ENCODE results near the gene HLA-DMA. TPM values are rescaled to one million over a fixed set of nuclear protein-coding genes. Genes with fewer than 3 reads are reported as not detected.

HLA-DMA gene
- total and polyA plus RNA-seq, 5 donors: 16.2 to 26.6 (median 17.6) TPM

- ATAC-seq: no peak
- Histone ChIP-seq H3K27me3 (ENCODE audit: control insufficient read depth, insufficient read depth) (no peaks in the 10 kb centered on the region), H3K9me3 (ENCODE audit: control insufficient read depth, low read length) (no peaks in the 10 kb centered on the region), H3K4me3 (ENCODE audit: low read length) (peak overlapping the region; percentile 90), H3K4me1 (ENCODE audit: control insufficient read depth, insufficient read depth, low read length) (no peaks in the 10 kb centered on the region), H3K27ac (ENCODE audit: low read length) (no peak overlapping the region)
- intact Hi-C loops (cut with DNase I): loop anchor here in 3 of 4 donors (5.0 to 10.0 kb wide), 3 partner anchors 37 to 1310 kb away; partner anchors contain the start of genes C6orf47 (in 1 of the 3), CSNK2B (in 1 of the 3), DXO (in 1 of the 3) and GPANK1 (in 1 of the 3)
- DNase-seq: peak in 1 of 3 donors; percentile 32
- 7% methylated on average over 14 of the region's 14 CpGs for WGBS
These were observed 21.8 kb upstream of the HLA-DMA start for GRCh38 chr6:32974541-32975308.

GRCh38 chr6:32974016-32974333, 21.1 kb upstream of the HLA-DMA start:
- Histone ChIP-seq H3K27me3 (ENCODE audit: control insufficient read depth, insufficient read depth) (no peaks in the 10 kb centered on the region), H3K27ac (ENCODE audit: low read length) (no peak overlapping the region), H3K4me3 (ENCODE audit: low read length) (peak overlapping the region; percentile 90), H3K4me1 (ENCODE audit: control insufficient read depth, insufficient read depth, low read length) (no peaks in the 10 kb centered on the region), H3K9me3 (ENCODE audit: control insufficient read depth, low read length) (no peaks in the 10 kb centered on the region)
- intact Hi-C loops (cut with DNase I): loop anchor here in 2 of 4 donors (10.0 kb wide), 2 partner anchors 999 to 1309 kb away; partner anchors contain the start of genes C6orf47 (in 1 of the 2), CSNK2B (in 1 of the 2), DXO (in 1 of the 2) and GPANK1 (in 1 of the 2)
- no peak for ATAC-seq
- DNase-seq: no peak
- WGBS: under 1% methylated on average over 4 of the region's 4 CpGs

- intact Hi-C loops (cut with DNase I): loop anchor here in 2 of 4 donors (10.0 kb wide), 2 partner anchors 999 to 1309 kb away; partner anchors contain the start of genes C6orf47 (in 1 of the 2), CSNK2B (in 1 of the 2), DXO (in 1 of the 2) and GPANK1 (in 1 of the 2)
- H3K4me3 ChIP-seq (ENCODE audit: low read length): peak overlapping the region; percentile 90
- no peaks in the 10 kb centered on the region for H3K4me1 ChIP-seq (ENCODE audit: control insufficient read depth, insufficient read depth, low read length)
- ATAC-seq: no peak
- WGBS: under 1% methylated on average over 23 of the region's 23 CpGs
- H3K27ac ChIP-seq (ENCODE audit: low read length): peak overlapping the region; percentile 77
- no peaks in the 10 kb centered on the region for H3K9me3 ChIP-seq (ENCODE audit: control insufficient read depth, low read length)
- peak in 1 of 3 donors; percentile 49 for DNase-seq
- H3K27me3 ChIP-seq (ENCODE audit: control insufficient read depth, insufficient read depth): no peaks in the 10 kb centered on the region
These were observed 20.5 kb upstream of the HLA-DMA start for GRCh38 chr6:32973144-32974015.

GRCh38 chr6:32972353-32973143, 19.7 kb upstream of the HLA-DMA start:
- Histone ChIP-seq H3K4me3 (ENCODE audit: low read length) (peak overlapping the region; percentile 90), H3K9me3 (ENCODE audit: control insufficient read depth, low read length) (no peaks in the 10 kb centered on the region), H3K4me1 (ENCODE audit: control insufficient read depth, insufficient read depth, low read length) (no peaks in the 10 kb centered on the region), H3K27me3 (ENCODE audit: control insufficient read depth, insufficient read depth) (no peaks in the 10 kb centered on the region), H3K27ac (ENCODE audit: low read length) (peak overlapping the region; percentile 77)
- ATAC-seq (no peak), DNase-seq (peak in 2 of 3 donors; percentile 43 to 68)
- WGBS: under 1% methylated on average over 70 of the region's 70 CpGs
- intact Hi-C loops (cut with DNase I): loop anchor here in 2 of 4 donors (10.0 kb wide), 2 partner anchors 998 to 1308 kb away; partner anchors contain the start of genes C6orf47 (in 1 of the 2), CSNK2B (in 1 of the 2), DXO (in 1 of the 2) and GPANK1 (in 1 of the 2)

- under 1% methylated on average over 58 of the region's 58 CpGs for WGBS
- peak; percentile 69 for ATAC-seq
- intact Hi-C loops (cut with DNase I): loop anchor here in 2 of 4 donors (10.0 kb wide), 2 partner anchors 997 to 1307 kb away; partner anchors contain the start of genes C6orf47 (in 1 of the 2), CSNK2B (in 1 of the 2), DXO (in 1 of the 2) and GPANK1 (in 1 of the 2)
These were observed 18.9 kb upstream of the HLA-DMA start for GRCh38 chr6:32971581-32972352.

GRCh38 chr6:32971242-32971580, 18.3 kb upstream of the HLA-DMA start:
- Histone ChIP-seq H3K27ac (ENCODE audit: low read length) (peak overlapping the region; percentile 98), H3K9me3 (ENCODE audit: control insufficient read depth, low read length) (no peaks in the 10 kb centered on the region), H3K4me1 (ENCODE audit: control insufficient read depth, insufficient read depth, low read length) (no peaks in the 10 kb centered on the region), H3K4me3 (ENCODE audit: low read length) (peak overlapping the region; percentile 86), H3K27me3 (ENCODE audit: control insufficient read depth, insufficient read depth) (no peaks in the 10 kb centered on the region)
- intact Hi-C loops (cut with DNase I): loop anchor here in 2 of 4 donors (10.0 kb wide), 2 partner anchors 996 to 1306 kb away; partner anchors contain the start of genes C6orf47 (in 1 of the 2), CSNK2B (in 1 of the 2), DXO (in 1 of the 2) and GPANK1 (in 1 of the 2)
- DNase-seq: no peak
- WGBS: under 1% methylated on average over 15 of the region's 15 CpGs
- no peak for ATAC-seq

More at GRCh38 chr6:32971581-32972352, 18.9 kb upstream of the HLA-DMA start:
- peak overlapping the region; percentile 98 for H3K27ac ChIP-seq (ENCODE audit: low read length)
- H3K4me1 ChIP-seq (ENCODE audit: control insufficient read depth, insufficient read depth, low read length): no peaks in the 10 kb centered on the region
- peak overlapping the region; percentile 90 for H3K4me3 ChIP-seq (ENCODE audit: low read length)
- peak; percentile 99 to 100 (median 99) for DNase-seq
- no peaks in the 10 kb centered on the region for H3K9me3 ChIP-seq (ENCODE audit: control insufficient read depth, low read length)
- no peaks in the 10 kb centered on the region for H3K27me3 ChIP-seq (ENCODE audit: control insufficient read depth, insufficient read depth)

- no peaks in the 10 kb centered on the region for H3K9me3 ChIP-seq (ENCODE audit: control insufficient read depth, low read length)
- peak overlapping the region; percentile 98 for H3K27ac ChIP-seq (ENCODE audit: low read length)
- intact Hi-C loops (cut with DNase I): loop anchor here in 2 of 4 donors (10.0 kb wide), 2 partner anchors 996 to 1306 kb away; partner anchors contain the start of genes C6orf47 (in 1 of the 2), CSNK2B (in 1 of the 2), DXO (in 1 of the 2) and GPANK1 (in 1 of the 2)
- H3K27me3 ChIP-seq (ENCODE audit: control insufficient read depth, insufficient read depth): no peaks in the 10 kb centered on the region
- peak overlapping the region; percentile 86 for H3K4me3 ChIP-seq (ENCODE audit: low read length)
- no peaks in the 10 kb centered on the region for H3K4me1 ChIP-seq (ENCODE audit: control insufficient read depth, insufficient read depth, low read length)
- DNase-seq: peak; percentile 94 to 97 (median 96)
- under 1% methylated on average over 43 of the region's 43 CpGs for WGBS
- peak; percentile 63 to 64 for ATAC-seq
These were observed 17.7 kb upstream of the HLA-DMA start for GRCh38 chr6:32970413-32971241.

GRCh38 chr6:32969685-32970412, 17.0 kb upstream of the HLA-DMA start:
- peak; percentile 77 to 91 (median 89) for DNase-seq
- Histone ChIP-seq H3K4me3 (ENCODE audit: low read length) (peak overlapping the region; percentile 86), H3K9me3 (ENCODE audit: control insufficient read depth, low read length) (no peaks in the 10 kb centered on the region), H3K27ac (ENCODE audit: low read length) (peak overlapping the region; percentile 98), H3K4me1 (ENCODE audit: control insufficient read depth, insufficient read depth, low read length) (no peaks in the 10 kb centered on the region), H3K27me3 (ENCODE audit: control insufficient read depth, insufficient read depth) (no peaks in the 10 kb centered on the region)
- under 1% methylated on average over 19 of the region's 19 CpGs for WGBS
- ATAC-seq: peak; percentile 5 to 32
- intact Hi-C loops (cut with DNase I): loop anchor here in 2 of 4 donors (10.0 kb wide), 2 partner anchors 995 to 1305 kb away; partner anchors contain the start of genes C6orf47 (in 1 of the 2), CSNK2B (in 1 of the 2), DXO (in 1 of the 2) and GPANK1 (in 1 of the 2)
